Measurements from ENCODE around the gene LRIG1.

LRIG1 gene

GRCh38 chr3:66406163-66406562 is 94.7 kb downstream of the LRIG1 start:
- H3K4me3 ChIP-seq (ENCODE audit: low read depth in 1 of 2, low read length in 2 of 2), result no peak overlapping the region
- no peaks in the 10 kb centered on the region for H4K20me1 ChIP-seq (ENCODE audit: insufficient read depth, low read length)
- no peaks in the 10 kb centered on the region for H3K79me2 ChIP-seq (ENCODE audit: insufficient read depth, low read length)
- H3K27ac ChIP-seq (ENCODE audit: low read length), result no peak overlapping the region
- no peak for DNase-seq
- no peak for ATAC-seq (ENCODE audit: insufficient read depth, low read depth)
- TF ChIP-seq EZH2 (IDR thresholded peaks at IDR 0.05; ENCODE audit: borderline replicate concordance, low read depth, low read length, severe bottlenecking), result no peak
- TF ChIP-seq CTCF (IDR thresholded peaks at IDR 0.05; ENCODE audit: borderline replicate concordance, extremely low read depth, low read length, poor library complexity, severe bottlenecking), result no peak
- H3K9me3 ChIP-seq (ENCODE audit: insufficient read depth, low read length, severe bottlenecking), result no peaks in the 10 kb centered on the region
- H2AFZ ChIP-seq (ENCODE audit: low read depth, low read length), result no peak overlapping the region
- H3K27me3 ChIP-seq (ENCODE audit: insufficient read depth, low read length, poor library complexity), result no peaks in the 10 kb centered on the region
- 0 out of 2 replicates have a peak, but pooled peaks cover 3% of the 10 kb centered on the region for H3K4me1 ChIP-seq (ENCODE audit: insufficient read depth, low read length)
- H3K9ac ChIP-seq (ENCODE audit: low read depth, low read length), result no peak overlapping the region
- H3K4me2 ChIP-seq (ENCODE audit: insufficient read depth, low read length), result no peak overlapping the region
- peaks cover 22% of the 10 kb centered on the region for H3K36me3 ChIP-seq (ENCODE audit: insufficient read depth, low read length)

- H3K27me3 ChIP-seq (ENCODE audit: insufficient read depth, low read length, poor library complexity), result no peaks in the 10 kb centered on the region
- no peak for TF ChIP-seq EZH2 (IDR thresholded peaks at IDR 0.05; ENCODE audit: borderline replicate concordance, low read depth, low read length, severe bottlenecking)
- no peak for TF ChIP-seq CTCF (IDR thresholded peaks at IDR 0.05; ENCODE audit: borderline replicate concordance, extremely low read depth, low read length, poor library complexity, severe bottlenecking)
- no peak overlapping the region for H3K4me2 ChIP-seq (ENCODE audit: insufficient read depth, low read length)
- DNase-seq, result no peak
- peaks cover 21% of the 10 kb centered on the region for H3K36me3 ChIP-seq (ENCODE audit: insufficient read depth, low read length)
- H2AFZ ChIP-seq (ENCODE audit: low read depth, low read length), result no peak overlapping the region
- 0 out of 2 replicates have a peak, but pooled peaks cover 3% of the 10 kb centered on the region for H3K4me1 ChIP-seq (ENCODE audit: insufficient read depth, low read length)
- no peak overlapping the region for H3K4me3 ChIP-seq (ENCODE audit: low read depth in 1 of 2, low read length in 2 of 2)
- no peaks in the 10 kb centered on the region for H3K79me2 ChIP-seq (ENCODE audit: insufficient read depth, low read length)
- H3K9me3 ChIP-seq (ENCODE audit: insufficient read depth, low read length, severe bottlenecking), result no peaks in the 10 kb centered on the region
- ATAC-seq (ENCODE audit: insufficient read depth, low read depth), result no peak
- no peaks in the 10 kb centered on the region for H4K20me1 ChIP-seq (ENCODE audit: insufficient read depth, low read length)
- no peak overlapping the region for H3K9ac ChIP-seq (ENCODE audit: low read depth, low read length)
- no peak overlapping the region for H3K27ac ChIP-seq (ENCODE audit: low read length)
Observed at GRCh38 chr3:66405701-66406091, 95.1 kb downstream of the LRIG1 start.

GRCh38 chr3:66404903-66405700 is 95.7 kb downstream of the LRIG1 start:
- H3K36me3 ChIP-seq (ENCODE audit: insufficient read depth, low read length), result peaks cover 19% of the 10 kb centered on the region
- H2AFZ ChIP-seq (ENCODE audit: low read depth, low read length), result no peak overlapping the region
- no peak overlapping the region for H3K27ac ChIP-seq (ENCODE audit: low read length)
- no peak overlapping the region for H3K4me3 ChIP-seq (ENCODE audit: low read depth in 1 of 2, low read length in 2 of 2)
- no peak overlapping the region for H3K9ac ChIP-seq (ENCODE audit: low read depth, low read length)
- ATAC-seq (ENCODE audit: insufficient read depth, low read depth) (no peak), DNase-seq (no peak)
- no peaks in the 10 kb centered on the region for H4K20me1 ChIP-seq (ENCODE audit: insufficient read depth, low read length)
- TF ChIP-seq EZH2 (IDR thresholded peaks at IDR 0.05; ENCODE audit: borderline replicate concordance, low read depth, low read length, severe bottlenecking) (no peak), CTCF (IDR thresholded peaks at IDR 0.05; ENCODE audit: borderline replicate concordance, extremely low read depth, low read length, poor library complexity, severe bottlenecking) (no peak)
- H3K4me2 ChIP-seq (ENCODE audit: insufficient read depth, low read length), result no peak overlapping the region
- H3K27me3 ChIP-seq (ENCODE audit: insufficient read depth, low read length, poor library complexity), result no peaks in the 10 kb centered on the region
- no peaks in the 10 kb centered on the region for H3K9me3 ChIP-seq (ENCODE audit: insufficient read depth, low read length, severe bottlenecking)
- 0 out of 2 replicates have a peak, but pooled peaks cover 3% of the 10 kb centered on the region for H3K4me1 ChIP-seq (ENCODE audit: insufficient read depth, low read length)
- H3K79me2 ChIP-seq (ENCODE audit: insufficient read depth, low read length), result no peaks in the 10 kb centered on the region
